GM06990 (cell line): ENCODE measurements around the gene EYA2.

Source experiments
- DNase-seq: peaks from one replicate; pipeline ENCODE4 v3.0.0-alpha.2; 2011; ENCODE audit not compliant: insufficient read length; ENCODE audit errors: extremely low read depth
- H3K27me3 ChIP-seq: replicated peaks from 2 replicates; pipeline ENCODE4 v1.6.0; 2011; ENCODE audit warnings: low read length; ENCODE audit not compliant: control insufficient read depth, insufficient read depth
- H3K36me3 ChIP-seq: 2 replicates; pipeline ENCODE4 v1.5.1; 2011; ENCODE audit warnings: low read length; ENCODE audit not compliant: control insufficient read depth, insufficient read depth
- H3K4me3 ChIP-seq: replicated peaks from 2 replicates; pipeline ENCODE4 v1.5.1; 2011; ENCODE audit warnings: low read depth, mild to moderate bottlenecking, control low read depth, low read length
- CTCF ChIP-seq: IDR thresholded peaks from 2 replicates; pipeline ENCODE4 v1.5.1; 2011; ENCODE audit warnings: low read length, control low read depth, mild to moderate bottlenecking, inconsistent platforms; ENCODE audit not compliant: insufficient read depth, poor library complexity, severe bottlenecking

EYA2 gene

GRCh38 chr20:47189060-47189459, 294.4 kb downstream of the EYA2 start:
- TF ChIP-seq CTCF: no peak
- Histone ChIP-seq H3K36me3 (peaks cover 4% of the 10 kb centered on the region), H3K4me3 (no peak overlapping the region), H3K27me3 (no peaks in the 10 kb centered on the region)
- no peak for DNase-seq

- no peak for DNase-seq
- peaks cover 3% of the 10 kb centered on the region; the same call in 1 of the 2 replicates for H3K36me3 ChIP-seq
Measured at GRCh38 chr20:47191074-47191673, 296.5 kb downstream of the EYA2 start.

GRCh38 chr20:47191956-47192355, 297.3 kb downstream of the EYA2 start:
- no peak for TF ChIP-seq CTCF
- Histone ChIP-seq H3K27me3 (no peaks in the 10 kb centered on the region), H3K36me3 (peaks cover 3% of the 10 kb centered on the region; the same call in 1 of the 2 replicates), H3K4me3 (no peak overlapping the region)
- DNase-seq: no peak

More at GRCh38 chr20:47191074-47191673, 296.5 kb downstream of the EYA2 start:
- no peak for TF ChIP-seq CTCF
- no peak overlapping the region for H3K4me3 ChIP-seq
- H3K27me3 ChIP-seq: no peaks in the 10 kb centered on the region

- Histone ChIP-seq H3K27me3 (no peaks in the 10 kb centered on the region), H3K4me3 (no peak overlapping the region), H3K36me3 (no peaks in the 10 kb centered on the region)
- DNase-seq: no peak
- TF ChIP-seq CTCF: no peak
Measured at GRCh38 chr20:47195573-47195972, 300.9 kb downstream of the EYA2 start.

GRCh38 chr20:47196091-47197081, 301.7 kb downstream of the EYA2 start:
- Histone ChIP-seq H3K4me3 (no peak overlapping the region), H3K27me3 (no peaks in the 10 kb centered on the region), H3K36me3 (no peaks in the 10 kb centered on the region)
- peak; percentile 75 for DNase-seq
- peak; percentile 97 for TF ChIP-seq CTCF
